IMR-90 (cell line): ENCODE measurements around the gene CCSER2. TPM values are rescaled to one million over a fixed set of nuclear protein-coding genes. Genes with fewer than 3 reads are reported as not detected.

ENCODE experiments used
- ATAC-seq: fragments of 200-7000 bp; cut with Tn5 transposase; 2 replicates; pipeline ENCODE4 v1.9.1; 2020; ENCODE audit warnings: low read depth, mild to moderate bottlenecking, moderate library complexity
- BruUV-seq: library from RNA; stranded (reverse); fragments of 400-500 nt; replicated peaks from 2 replicates; lab custom pipeline; 2021; lab: Mats Ljungman, UMichigan
- CTCF ChIA-PET: fragments of 300-600 bp; formaldehyde crosslinking; extraction: SDS; loops from one replicate; lab custom pipeline; 2021; ENCODE audit warnings: antibody characterized with exemption; lab: Yijun Ruan, JAX
- POLR2A ChIA-PET: fragments of 300-600 bp; sonication (Branson Sonifier 250); formaldehyde crosslinking; loops from one replicate; lab custom pipeline; 2022; ENCODE audit warnings: antibody characterized with exemption; ENCODE audit not compliant: unreplicated experiment; lab: Charles Lee
- DNase-seq: peaks from one replicate; pipeline ENCODE4 v3.0.0; 2013
- H2AFZ ChIP-seq: replicated peaks from 2 replicates; pipeline ENCODE3; 2013; ENCODE audit warnings: low read length, mild to moderate bottlenecking; ENCODE audit not compliant: poor library complexity
- H2AK5ac ChIP-seq: 2 replicates; pipeline ENCODE4 v1.6.1; 2013; ENCODE audit warnings: low read depth, low read length, inconsistent platforms
- H2AK9ac ChIP-seq: replicated peaks from 2 replicates; pipeline ENCODE3; 2013; ENCODE audit warnings: mild to moderate bottlenecking, low read depth, low read length, moderate library complexity; ENCODE audit not compliant: poor library complexity
- H2BK120ac ChIP-seq: 2 replicates; pipeline ENCODE4 v1.6.1; 2013; ENCODE audit warnings: low read depth, low read length, inconsistent platforms
- H2BK15ac ChIP-seq: 3 replicates; pipeline ENCODE4 v1.6.1; 2013; ENCODE audit warnings: low read depth, low read length, inconsistent platforms
- H2BK20ac ChIP-seq: 2 replicates; pipeline ENCODE4 v1.6.1; 2013; ENCODE audit warnings: low read depth, mild to moderate bottlenecking, inconsistent platforms, low read length, moderate library complexity
- H2BK5ac ChIP-seq: 2 replicates; pipeline ENCODE4 v1.6.1; 2013; ENCODE audit warnings: mild to moderate bottlenecking, low read depth, low read length, inconsistent platforms; ENCODE audit not compliant: poor library complexity, severe bottlenecking
- H3K14ac ChIP-seq: replicated peaks from 2 replicates; pipeline ENCODE4 v1.6.1; 2013; ENCODE audit warnings: low read depth, low read length, inconsistent platforms
- H3K18ac ChIP-seq: 2 replicates; pipeline ENCODE4 v1.6.1; 2013; ENCODE audit warnings: low read depth, low read length, control low read depth
- H3K23ac ChIP-seq: 2 replicates; pipeline ENCODE4 v1.6.1; 2013; ENCODE audit warnings: low read depth, low read length, inconsistent platforms
- H3K27ac ChIP-seq: 2 replicates; pipeline ENCODE4 v1.5.1; 2013; ENCODE audit warnings: mild to moderate bottlenecking, control low read depth, low read length; ENCODE audit not compliant: insufficient read depth
- H3K27me3 ChIP-seq: 2 replicates; pipeline ENCODE4 v1.6.1; 2013; ENCODE audit warnings: low read length; ENCODE audit not compliant: control insufficient read depth, insufficient read depth
- H3K36me3 ChIP-seq: 2 replicates; pipeline ENCODE4 v1.6.1; 2013; ENCODE audit warnings: low read length, mixed read lengths; ENCODE audit not compliant: control insufficient read depth, insufficient read depth
- H3K4ac ChIP-seq: 2 replicates; pipeline ENCODE4 v1.6.1; 2013; ENCODE audit warnings: low read depth, low read length, inconsistent platforms
- H3K4me1 ChIP-seq: 2 replicates; pipeline ENCODE4 v1.6.1; 2013; ENCODE audit warnings: low read length, mixed read lengths; ENCODE audit not compliant: control insufficient read depth, insufficient read depth
- H3K4me2 ChIP-seq: 2 replicates; pipeline ENCODE4 v1.6.1; 2013; ENCODE audit warnings: low read depth, mild to moderate bottlenecking, control low read depth, low read length, moderate library complexity
- H3K4me3 ChIP-seq: 2 replicates; pipeline ENCODE4 v1.5.1; 2013; ENCODE audit warnings: low read depth, mild to moderate bottlenecking, control low read depth, low read length, moderate library complexity; ENCODE audit not compliant: insufficient read depth
- H3K56ac ChIP-seq: 2 replicates; pipeline ENCODE4 v1.6.1; 2013; ENCODE audit warnings: low read length, inconsistent platforms; ENCODE audit not compliant: insufficient read depth; ENCODE audit errors: extremely low read depth
- H3K79me1 ChIP-seq, 2 experiments: 2 replicates each; pipeline ENCODE4 v1.6.1; 2013; ENCODE audit warnings: low read length in 2 of 2, inconsistent platforms in 1 of 2, low read depth in 1 of 2
- H3K9ac ChIP-seq: 2 replicates; pipeline ENCODE4 v1.6.1; 2013; ENCODE audit warnings: low read depth, low read length, control low read depth
- H3K9me1 ChIP-seq: 2 replicates; pipeline ENCODE4 v1.6.1; 2013; ENCODE audit warnings: low read length, inconsistent platforms; ENCODE audit not compliant: insufficient read depth
- H3K9me3 ChIP-seq: 2 replicates; pipeline ENCODE4 v1.6.1; 2013; ENCODE audit warnings: low read length; ENCODE audit not compliant: control insufficient read depth, insufficient read depth
- H4K20me1 ChIP-seq: 2 replicates; pipeline ENCODE4 v1.6.1; 2013; ENCODE audit warnings: low read length, inconsistent platforms; ENCODE audit not compliant: insufficient read depth
- H4K5ac ChIP-seq: 2 replicates; pipeline ENCODE4 v1.6.1; 2013; ENCODE audit warnings: mild to moderate bottlenecking, low read depth, low read length, control low read depth
- H4K8ac ChIP-seq, 2 experiments: 2 replicates each; pipeline ENCODE4 v1.6.1; 2013; ENCODE audit warnings: low read depth in 2 of 2, low read length in 2 of 2, control low read depth in 1 of 2, inconsistent platforms in 1 of 2
- H4K91ac ChIP-seq: 2 replicates; pipeline ENCODE4 v1.6.1; 2013; ENCODE audit warnings: low read depth, low read length, inconsistent platforms; ENCODE audit not compliant: insufficient read depth
- BHLHE40 ChIP-seq: fragments of 150-350 bp; IDR thresholded peaks from 2 replicates; pipeline ENCODE4 v1.6.1; 2016; ENCODE audit warnings: mild to moderate bottlenecking, low read depth, low read length
- CEBPB ChIP-seq: IDR thresholded peaks from 2 replicates; pipeline ENCODE4 v1.6.1; 2012; ENCODE audit warnings: low read depth, low read length, improper control_type of control experiment
- CTCF ChIP-seq: conservative IDR thresholded peaks from 2 replicates; pipeline ENCODE4 v1.5.1; 2012; ENCODE audit warnings: mild to moderate bottlenecking, low read depth, low read length, improper control_type of control experiment
- ELK1 ChIP-seq: fragments of 150-350 bp; IDR thresholded peaks from 2 replicates; pipeline ENCODE4 v1.6.1; 2016; ENCODE audit warnings: low read depth, mild to moderate bottlenecking, low read length, moderate library complexity, borderline replicate concordance
- FOS ChIP-seq: fragments of 150-350 bp; IDR thresholded peaks from 2 replicates; pipeline ENCODE4 v1.6.1; 2016; ENCODE audit warnings: low read depth, low read length
- MAZ ChIP-seq: IDR thresholded peaks from 2 replicates; pipeline ENCODE4 v1.6.1; 2012; ENCODE audit warnings: low read depth, mild to moderate bottlenecking, low read length, improper control_type of control experiment, moderate library complexity, borderline replicate concordance
- MXI1 ChIP-seq: IDR thresholded peaks from 2 replicates; pipeline ENCODE4 v1.6.1; 2012; ENCODE audit warnings: low read depth, mild to moderate bottlenecking, low read length, moderate library complexity, borderline replicate concordance
- POLR2A ChIP-seq: IDR thresholded peaks from 2 replicates; pipeline ENCODE4 v1.6.1; 2012; ENCODE audit warnings: mild to moderate bottlenecking, low read depth, low read length
- RFX5 ChIP-seq: IDR thresholded peaks from 2 replicates; pipeline ENCODE4 v1.8.0; 2012; ENCODE audit warnings: low read depth, mild to moderate bottlenecking, low read length, moderate library complexity
- SMC3 ChIP-seq: fragments of 150-350 bp; IDR thresholded peaks from 2 replicates; pipeline ENCODE4 v1.6.1; 2016; ENCODE audit warnings: low read depth, mild to moderate bottlenecking, antibody characterized with exemption, low read length, moderate library complexity
- WGBS, 2 experiments: methylation state at CpG; one replicate each; pipeline versions ENCODE4 v1.1.5 to v1.1.7; 2013; ENCODE audit warnings: missing lambda C conversion rate in 2 of 2; ENCODE audit not compliant: insufficient read length in 1 of 2; ENCODE audit errors: extremely low coverage in 2 of 2; 5-methylcytosine and 5-hydroxymethylcytosine counted together
- dilution Hi-C: fragments of 300-500 bp; cut with HindIII; formaldehyde crosslinking; loops from one replicate; pipeline ENCODE4 v1.14.3; 2018; ENCODE audit warnings: low sequenced_read_pairs; ENCODE audit not compliant: unreplicated experiment
- in situ Hi-C: fragments of 300-500 bp; cut with MboI; formaldehyde crosslinking; loops from 3 replicates; pipeline ENCODE4 v1.14.3; 2019; ENCODE audit warnings: low sequenced_read_pairs, inconsistent platforms, mixed read lengths
- intact Hi-C: fragments of 100-400 bp; cut with micrococcal nuclease; formaldehyde crosslinking; loops from 2 replicates; pipeline ENCODE4 v1.10.0; 2022
- polyA plus RNA-seq, 3 experiments: library from polyadenylated mRNA; depleted of rRNA; stranded (reverse); fragments of >200 nt; gene quantifications; 2 replicates each; pipeline ENCODE4 v1.2.3, GENCODE V29; 2012; ENCODE audit warnings: low replicate concordance in 1 of 3
- total RNA-seq: library from RNA; depleted of rRNA; stranded (reverse); fragments of >200 nt; gene quantifications from 2 replicates; pipeline ENCODE4 v1.2.3, GENCODE V29; 2012

Gene CCSER2
- total and polyA plus RNA-seq, 2 of the 4 experiments (the other 2 are of a cell fraction): 20.4 to 31.7 TPM

- Histone ChIP-seq H2BK15ac (no peak overlapping the region), H3K23ac (no peak overlapping the region), H2BK20ac (no peak overlapping the region), H4K5ac (no peak overlapping the region), H4K8ac (no peak overlapping the region), H2BK5ac (no peak overlapping the region), H3K27me3 (no peaks in the 10 kb centered on the region), H2AK5ac (no peak overlapping the region), H3K56ac (no peak overlapping the region), H3K27ac (no peak overlapping the region), H2BK120ac (no peak overlapping the region), H4K20me1 (peaks cover 53% of the 10 kb centered on the region), H3K4me2 (no peak overlapping the region), H3K4me1 (peaks cover 12% of the 10 kb centered on the region), H3K9me3 (no peaks in the 10 kb centered on the region), H3K14ac (no peak overlapping the region), H3K9me1 (peaks cover 10% of the 10 kb centered on the region), H3K4ac (no peak overlapping the region), H2AFZ (no peak overlapping the region), H2AK9ac (no peak overlapping the region), H3K79me1 (peaks cover 21 to 71% of the 10 kb centered on the region in 2 experiments), H3K9ac (no peak overlapping the region), H4K91ac (no peak overlapping the region), H3K18ac (no peak overlapping the region), H3K36me3 (no peaks in the 10 kb centered on the region), H3K4me3 (no peak overlapping the region)
- DNase-seq (no peak), ATAC-seq (no peak)
- WGBS, 2 experiments: no CpG with 5 or more reads among the region's 11 CpGs
- ChIA-PET POLR2A (no interaction called here), CTCF (interaction anchor here (0.7 to 1.9 kb wide), 7 partner anchors 8 to 184 kb away, joined by 3 to 6 read pairs (median 4); no protein-coding TSS in a partner anchor)
- TF ChIP-seq ELK1 (no peak), SMC3 (no peak), CEBPB (no peak), MAZ (no peak), CTCF (no peak), POLR2A (no peak), RFX5 (no peak), BHLHE40 (no peak), FOS (no peak), MXI1 (no peak)
- no TSS peak for BruUV-seq
- dilution Hi-C loops: no loop called here
- in situ Hi-C loops: no loop called here
- intact Hi-C loops: loop anchor here (2.0 kb wide), 1 partner anchor 88 kb away; no protein-coding TSS in a partner anchor
Measured at GRCh38 chr10:84353052-84353803, 24.8 kb downstream of the CCSER2 start.
